HG02870 (cell line): ENCODE results near the gene ACO2.
"Not testable (repeated sequence)": the region's sequence is repeated elsewhere in the genome, so short reads cannot be mapped to it uniquely, and the experiment has no call there.

Experiments used
- ATAC-seq: cut with Tn5 transposase; IDR thresholded peaks from one replicate; pipeline ENCODE4 v1.9.1; 2021; ENCODE audit warnings: mild to moderate bottlenecking, moderate library complexity; ENCODE audit not compliant: unreplicated experiment

Gene ACO2

GRCh38 chr22:41561788-41562187 is 92.9 kb downstream of the ACO2 start:
- no peak for ATAC-seq

GRCh38 chr22:41562461-41562860 is 93.5 kb downstream of the ACO2 start:
- no peak for ATAC-seq

- no peak for ATAC-seq
Observed at GRCh38 chr22:41563051-41563711, 94.3 kb downstream of the ACO2 start.

- no peak for ATAC-seq
Observed at GRCh38 chr22:41564563-41564962, 95.6 kb downstream of the ACO2 start.

- no peak for ATAC-seq
Observed at GRCh38 chr22:41565403-41566054, 96.6 kb downstream of the ACO2 start.

GRCh38 chr22:41567512-41567768 is 98.5 kb downstream of the ACO2 start:
- ATAC-seq, result no peak

GRCh38 chr22:41568811-41569210 is 99.9 kb downstream of the ACO2 start:
- ATAC-seq, result no peak

GRCh38 chr22:41570221-41570620 is 101.3 kb downstream of the ACO2 start:
- ATAC-seq, result no peak

- ATAC-seq, result no peak
Observed at GRCh38 chr22:41571786-41572185, 102.9 kb downstream of the ACO2 start.

- ATAC-seq, result not testable (repeated sequence)
Observed at GRCh38 chr22:41572305-41572704, 103.4 kb downstream of the ACO2 start.

GRCh38 chr22:41573677-41574076 is 104.8 kb downstream of the ACO2 start:
- no peak for ATAC-seq

GRCh38 chr22:41574847-41575381 is 106.0 kb downstream of the ACO2 start:
- ATAC-seq, result no peak

- ATAC-seq, result no peak
Observed at GRCh38 chr22:41575533-41575932, 106.6 kb downstream of the ACO2 start.

- no peak for ATAC-seq
Observed at GRCh38 chr22:41576877-41577276, 108.0 kb downstream of the ACO2 start.

GRCh38 chr22:41578114-41578513 is 109.2 kb downstream of the ACO2 start:
- ATAC-seq, result no peak
